NCI-H2196 (cell line): Measurements from ENCODE around the gene LRRC55.

Experiments
- DNase-seq: peaks from one replicate; lab custom pipeline; 2025; ENCODE audit not compliant: unreplicated experiment; lab: John Stamatoyannopoulos, UW

LRRC55 gene

DNA sequence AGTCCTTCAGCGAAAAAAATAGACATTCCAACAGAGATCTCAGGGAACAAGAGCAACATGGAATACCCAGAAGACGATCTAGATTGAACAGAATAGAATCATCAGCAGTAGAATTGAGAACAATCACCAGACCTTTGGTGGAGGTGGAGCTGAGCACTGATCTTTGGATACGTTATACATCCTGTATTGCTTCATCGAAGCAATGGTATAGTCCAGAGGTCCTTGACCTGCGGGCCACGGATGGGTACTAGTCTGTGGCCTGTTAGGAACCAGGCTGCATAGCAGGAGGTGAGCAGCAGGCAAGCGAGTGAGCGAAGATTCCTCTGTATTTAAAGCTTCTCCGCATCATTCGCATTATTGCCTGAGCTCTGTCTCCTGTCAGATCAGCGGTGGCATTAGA lies 17.6 kb downstream of the LRRC55 start:
- DNase-seq, result no peak

DNA sequence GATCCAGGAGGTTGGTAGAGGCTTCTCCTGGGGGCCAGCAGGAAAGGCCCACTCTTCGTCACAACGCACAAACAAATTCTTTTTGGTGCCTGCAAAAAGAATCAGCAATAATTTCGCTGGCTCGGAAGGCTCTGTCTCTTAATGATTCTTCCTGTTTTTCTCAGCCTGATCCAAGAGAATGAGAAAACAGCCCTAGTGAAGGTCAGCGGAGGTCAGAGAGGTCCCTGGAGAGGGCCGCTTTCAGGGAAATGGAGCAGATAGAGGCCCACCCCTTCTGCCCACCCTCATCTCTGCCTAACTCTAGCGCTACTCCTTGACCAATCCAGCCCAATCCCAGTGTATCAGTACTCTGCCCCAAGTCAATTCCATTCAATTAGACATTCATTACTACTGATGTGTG lies 19.2 kb downstream of the LRRC55 start:
- DNase-seq, result no peak

- DNase-seq, result no peak
Observed at GRCh38 chr11:57202281-57202680, 20.5 kb downstream of the LRRC55 start.

GRCh38 chr11:57203359-57203758 lies 21.6 kb downstream of the LRRC55 start:
- no peak for DNase-seq

GRCh38 chr11:57203882-57204480 lies 22.2 kb downstream of the LRRC55 start:
- DNase-seq, result no peak

DNA sequence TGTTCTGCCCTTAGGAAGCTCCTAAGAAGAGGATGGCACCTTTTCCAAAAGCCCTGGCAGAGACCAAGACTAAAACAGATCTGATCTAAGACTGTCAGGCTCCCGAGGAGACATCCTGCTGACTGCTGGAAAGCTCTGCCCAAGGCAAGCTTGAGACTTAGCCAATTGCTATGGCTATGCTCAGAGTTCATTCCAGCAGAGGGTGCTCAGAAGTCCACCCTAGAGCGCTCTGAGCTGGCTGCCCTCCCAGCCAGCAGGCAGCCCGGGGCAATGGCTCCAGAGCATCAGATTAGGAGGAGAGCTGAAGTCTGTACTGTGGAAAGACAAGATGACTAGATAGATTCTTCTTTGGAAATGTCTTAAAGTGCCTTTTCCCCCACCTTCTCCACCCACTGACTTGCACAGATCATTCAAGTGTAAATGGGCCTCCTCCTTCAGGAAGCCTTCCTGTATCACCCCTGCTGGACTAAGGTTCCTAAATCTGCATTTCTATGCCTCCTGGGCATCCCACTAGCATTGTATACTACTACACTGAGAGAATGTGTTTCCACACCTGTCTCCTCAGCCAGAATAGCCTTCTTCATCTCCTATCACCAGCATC lies 23.4 kb downstream of the LRRC55 start:
- DNase-seq, result no peak

GRCh38 chr11:57207168-57207567 lies 25.4 kb downstream of the LRRC55 start:
- no peak for DNase-seq

- no peak for DNase-seq
Observed at GRCh38 chr11:57210781-57211180, 29.0 kb downstream of the LRRC55 start.

GRCh38 chr11:57213342-57214097 lies 31.8 kb downstream of the LRRC55 start:
- DNase-seq, result no peak

DNA sequence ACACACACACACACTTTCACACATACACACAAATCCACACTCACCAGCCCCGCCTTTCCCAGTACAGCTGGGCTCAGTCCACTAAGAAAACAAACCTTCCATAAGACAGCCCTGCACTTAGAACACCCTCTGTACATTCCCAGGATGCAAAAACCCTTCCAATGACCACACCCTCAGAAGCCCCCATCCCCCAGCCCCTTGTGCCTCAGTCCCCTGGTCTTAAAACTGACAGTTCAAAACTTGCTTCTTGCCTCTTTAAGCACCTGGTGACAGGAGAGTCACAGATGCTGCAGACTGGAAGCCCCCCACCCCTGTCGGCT lies 32.3 kb downstream of the LRRC55 start:
- DNase-seq, result no peak

GRCh38 chr11:57214494-57214893 lies 32.7 kb downstream of the LRRC55 start:
- no peak for DNase-seq

- no peak for DNase-seq
Observed at GRCh38 chr11:57216463-57216862, 34.7 kb downstream of the LRRC55 start.

GRCh38 chr11:57217053-57217452 lies 35.3 kb downstream of the LRRC55 start:
- no peak for DNase-seq

- no peak for DNase-seq
Observed at GRCh38 chr11:57219021-57219627, 37.4 kb downstream of the LRRC55 start.

GRCh38 chr11:57222239-57222638 lies 40.5 kb downstream of the LRRC55 start:
- no peak for DNase-seq

DNA sequence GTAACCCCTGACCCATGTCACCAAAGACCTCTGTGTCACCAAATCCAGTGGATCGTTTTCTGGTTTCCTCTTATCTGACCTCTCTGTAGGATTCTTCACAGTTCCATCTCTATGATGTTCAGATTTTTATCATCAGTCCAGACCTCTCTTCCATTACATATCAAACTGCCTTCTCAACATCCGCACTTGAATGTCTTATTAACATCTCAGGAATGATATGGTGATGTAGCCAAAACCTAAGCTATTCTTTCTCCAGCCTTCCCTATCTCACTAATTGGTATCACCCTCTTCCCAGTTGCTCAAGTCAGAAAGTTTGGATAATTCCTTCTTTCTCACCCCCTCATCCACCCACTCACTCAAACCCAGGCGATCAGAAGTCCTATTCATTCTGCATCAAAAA lies 41.8 kb downstream of the LRRC55 start:
- no peak for DNase-seq

DNA sequence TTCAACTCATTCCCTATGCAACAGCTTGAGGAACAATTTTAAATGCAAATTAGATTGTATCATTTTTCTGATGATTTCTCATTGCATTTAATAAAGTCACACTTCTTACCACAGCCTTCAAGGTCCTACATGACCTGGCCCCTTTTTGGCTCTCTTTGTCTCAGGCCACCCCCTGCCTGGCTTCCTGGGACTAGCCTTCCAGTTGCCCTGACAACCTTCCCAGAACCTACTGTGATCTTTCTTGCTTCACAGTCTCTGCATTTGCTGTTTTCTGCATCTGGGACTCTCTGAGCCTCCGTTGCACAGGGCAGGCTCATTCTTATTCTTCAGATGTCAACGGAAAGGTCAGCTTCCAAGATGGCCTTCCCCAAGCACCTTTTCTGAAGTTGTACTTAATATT lies 42.4 kb downstream of the LRRC55 start:
- no peak for DNase-seq

- DNase-seq, result no peak
Observed at GRCh38 chr11:57224537-57224936, 42.8 kb downstream of the LRRC55 start.

DNA sequence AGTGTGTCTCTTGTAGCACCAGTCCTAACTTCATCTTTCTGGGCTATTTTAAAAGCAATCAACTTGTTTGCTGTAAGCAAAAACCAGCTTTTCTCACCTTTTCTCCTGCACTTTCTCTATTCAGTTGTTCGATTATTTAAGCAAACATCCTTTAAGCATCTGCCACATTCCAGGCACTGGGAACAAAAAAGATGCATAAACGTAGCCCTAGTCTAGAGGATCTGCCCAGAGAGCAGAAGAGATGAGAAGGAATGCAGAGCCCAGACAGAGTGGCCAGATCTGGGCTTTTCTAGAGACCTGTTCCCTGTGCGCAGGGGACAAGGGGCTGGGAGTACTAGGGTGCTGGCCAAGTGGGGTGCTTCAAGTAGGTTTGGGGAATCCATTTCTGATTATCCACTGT lies 46.8 kb downstream of the LRRC55 start:
- DNase-seq, result no peak

GRCh38 chr11:57230316-57230715 lies 48.6 kb downstream of the LRRC55 start:
- DNase-seq, result no peak

- no peak for DNase-seq
Observed at GRCh38 chr11:57230791-57231538, 49.2 kb downstream of the LRRC55 start.
